Measurements from ENCODE around the gene ETS2.
A peak's percentile ranks its signal among the peaks of the same experiment; 100 is the strongest.

Gene ETS2

GRCh38 chr21:38861056-38861455, 55.3 kb downstream of the ETS2 start:
- Histone ChIP-seq H2AFZ (ENCODE audit: low read depth, low read length, severe bottlenecking) (no peak overlapping the region), H3K9me3 (ENCODE audit: insufficient read depth, low read length) (no peaks in the 10 kb centered on the region), H3K9me2 (replicated peaks; ENCODE audit: insufficient read depth, low read length) (no peaks in the 10 kb centered on the region), H3K79me2 (ENCODE audit: insufficient read depth, low read length) (no peaks in the 10 kb centered on the region), H3F3A (ENCODE audit: insufficient read depth) (no peaks in the 10 kb centered on the region), H3K36me3 (ENCODE audit: low read length) (no peaks in the 10 kb centered on the region), H3K27ac (ENCODE audit: low read depth, low read length) (no peak overlapping the region), H3K4me2 (ENCODE audit: low read depth, low read length, poor library complexity, severe bottlenecking) (no peak overlapping the region), H3K9ac (ENCODE audit: low read length) (no peak overlapping the region), H3K27me3 (ENCODE audit: low read length) (no peaks in the 10 kb centered on the region), H3K4me3 (ENCODE audit: insufficient read depth, low read length, poor library complexity, severe bottlenecking) (no peak overlapping the region), H4K20me1 (ENCODE audit: low read depth, low read length) (no peaks in the 10 kb centered on the region)
- TF ChIP-seq, protein P1, sequence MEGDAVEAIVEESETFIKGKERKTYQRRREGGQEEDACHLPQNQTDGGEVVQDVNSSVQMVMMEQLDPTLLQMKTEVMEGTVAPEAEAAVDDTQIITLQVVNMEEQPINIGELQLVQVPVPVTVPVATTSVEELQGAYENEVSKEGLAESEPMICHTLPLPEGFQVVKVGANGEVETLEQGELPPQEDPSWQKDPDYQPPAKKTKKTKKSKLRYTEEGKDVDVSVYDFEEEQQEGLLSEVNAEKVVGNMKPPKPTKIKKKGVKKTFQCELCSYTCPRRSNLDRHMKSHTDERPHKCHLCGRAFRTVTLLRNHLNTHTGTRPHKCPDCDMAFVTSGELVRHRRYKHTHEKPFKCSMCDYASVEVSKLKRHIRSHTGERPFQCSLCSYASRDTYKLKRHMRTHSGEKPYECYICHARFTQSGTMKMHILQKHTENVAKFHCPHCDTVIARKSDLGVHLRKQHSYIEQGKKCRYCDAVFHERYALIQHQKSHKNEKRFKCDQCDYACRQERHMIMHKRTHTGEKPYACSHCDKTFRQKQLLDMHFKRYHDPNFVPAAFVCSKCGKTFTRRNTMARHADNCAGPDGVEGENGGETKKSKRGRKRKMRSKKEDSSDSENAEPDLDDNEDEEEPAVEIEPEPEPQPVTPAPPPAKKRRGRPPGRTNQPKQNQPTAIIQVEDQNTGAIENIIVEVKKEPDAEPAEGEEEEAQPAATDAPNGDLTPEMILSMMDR (IDR thresholded peaks at IDR 0.05; ENCODE audit: insufficient read depth, low read length, poor library complexity, severe bottlenecking): no peak
- TF ChIP-seq EZH2phosphoT487 (conservative IDR thresholded peaks at IDR 0.05; ENCODE audit: low read length): no peak

- TF ChIP-seq, protein P1 (IDR thresholded peaks at IDR 0.05; ENCODE audit: insufficient read depth, low read length, poor library complexity, severe bottlenecking): no peak
- TF ChIP-seq EZH2phosphoT487 (conservative IDR thresholded peaks at IDR 0.05; ENCODE audit: low read length): no peak
- Histone ChIP-seq H3K9me3 (ENCODE audit: insufficient read depth, low read length) (no peaks in the 10 kb centered on the region), H4K20me1 (ENCODE audit: low read depth, low read length) (no peaks in the 10 kb centered on the region), H3K79me2 (ENCODE audit: insufficient read depth, low read length) (no peaks in the 10 kb centered on the region), H3K9ac (ENCODE audit: low read length) (peak overlapping the region; percentile 20; the same call in 1 of the 2 replicates), H3K9me2 (replicated peaks; ENCODE audit: insufficient read depth, low read length) (no peaks in the 10 kb centered on the region), H3F3A (ENCODE audit: insufficient read depth) (no peaks in the 10 kb centered on the region), H2AFZ (ENCODE audit: low read depth, low read length, severe bottlenecking) (no peak overlapping the region), H3K4me2 (ENCODE audit: low read depth, low read length, poor library complexity, severe bottlenecking) (peak overlapping the region; percentile 50), H3K27me3 (ENCODE audit: low read length) (no peaks in the 10 kb centered on the region), H3K36me3 (ENCODE audit: low read length) (no peaks in the 10 kb centered on the region), H3K27ac (ENCODE audit: low read depth, low read length) (peak overlapping the region; percentile 48), H3K4me3 (ENCODE audit: insufficient read depth, low read length, poor library complexity, severe bottlenecking) (peak overlapping the region; percentile 2)
These were observed 56.4 kb downstream of the ETS2 start for GRCh38 chr21:38861989-38862683.

GRCh38 chr21:38863291-38863690, 57.6 kb downstream of the ETS2 start:
- TF ChIP-seq EZH2phosphoT487 (conservative IDR thresholded peaks at IDR 0.05; ENCODE audit: low read length): no peak
- TF ChIP-seq, protein P1 (IDR thresholded peaks at IDR 0.05; ENCODE audit: insufficient read depth, low read length, poor library complexity, severe bottlenecking): no peak

More at GRCh38 chr21:38863291-38863690, 57.6 kb downstream of the ETS2 start:
- Histone ChIP-seq H3F3A (ENCODE audit: insufficient read depth) (no peaks in the 10 kb centered on the region), H2AFZ (ENCODE audit: low read depth, low read length, severe bottlenecking) (no peak overlapping the region), H3K9me3 (ENCODE audit: insufficient read depth, low read length) (no peaks in the 10 kb centered on the region), H3K4me2 (ENCODE audit: low read depth, low read length, poor library complexity, severe bottlenecking) (no peak overlapping the region), H4K20me1 (ENCODE audit: low read depth, low read length) (no peaks in the 10 kb centered on the region), H3K36me3 (ENCODE audit: low read length) (no peaks in the 10 kb centered on the region), H3K9me2 (replicated peaks; ENCODE audit: insufficient read depth, low read length) (no peaks in the 10 kb centered on the region), H3K79me2 (ENCODE audit: insufficient read depth, low read length) (no peaks in the 10 kb centered on the region), H3K27me3 (ENCODE audit: low read length) (no peaks in the 10 kb centered on the region), H3K9ac (ENCODE audit: low read length) (no peak overlapping the region), H3K27ac (ENCODE audit: low read depth, low read length) (no peak overlapping the region), H3K4me3 (ENCODE audit: insufficient read depth, low read length, poor library complexity, severe bottlenecking) (no peak overlapping the region)
